HepG2 (cell line): ENCODE measurements around the gene EOLA2.

Experiments used
- ADNP ChIP-seq: sonication (generic); formaldehyde crosslinking; IDR thresholded peaks from 2 replicates; pipeline ENCODE4 v1.4.0; 2020; ENCODE audit warnings: missing genetic modification reagents
- KDM1A ChIP-seq: IDR thresholded peaks from 2 replicates; pipeline ENCODE4 v1.6.1; 2016; ENCODE audit warnings: missing compliant biosample characterization
- TF ChIP-seq, protein P1 (sequence below): fragments of 450-650 bp; IDR thresholded peaks from 2 replicates; pipeline ENCODE4 v1.6.1; 2017; ENCODE audit warnings: mild to moderate bottlenecking

DNA sequence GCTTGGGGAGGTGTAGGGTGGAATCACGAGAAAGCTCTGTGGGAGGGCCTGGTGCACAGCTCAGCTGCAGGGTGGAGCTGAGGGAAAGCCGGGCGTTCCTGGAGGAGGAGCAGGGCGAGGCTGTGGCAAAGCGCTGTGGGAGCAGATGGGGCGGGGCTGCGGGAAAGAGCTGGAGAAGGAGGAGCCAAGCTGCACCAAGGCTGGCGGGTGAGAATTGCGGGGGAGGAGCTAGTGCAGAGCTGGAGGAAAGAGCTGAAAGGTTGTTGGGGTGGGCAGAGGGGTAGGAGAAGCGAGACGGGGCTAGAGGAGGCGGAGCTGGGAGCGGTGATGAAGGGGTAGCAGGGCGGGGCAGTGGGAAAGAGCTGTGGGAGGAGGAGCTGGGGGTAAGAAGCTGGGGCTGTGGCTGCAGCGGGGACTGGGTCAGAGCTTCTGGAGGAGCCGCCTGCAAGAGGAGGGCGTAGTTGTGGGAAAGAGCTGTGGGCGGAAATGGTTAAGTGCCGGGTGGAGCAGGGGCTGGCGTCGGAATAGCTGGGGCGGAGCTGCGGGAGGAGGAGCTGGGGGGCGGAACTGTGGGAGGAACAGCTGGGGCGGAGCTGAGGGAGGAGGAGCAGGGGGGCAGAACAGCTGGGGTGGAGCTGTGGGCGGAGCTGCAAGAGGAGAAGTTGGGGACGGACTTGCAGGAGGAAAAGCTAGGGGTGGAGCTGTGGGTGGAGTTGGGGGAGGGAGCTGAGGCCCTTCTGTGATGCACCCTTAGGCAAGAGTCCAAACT lies 1.8 kb upstream of the EOLA2 start:
- TF ChIP-seq KDM1A (no peak), ADNP (CRISPR knock-in tag) (no peak)
- TF ChIP-seq, protein P1, sequence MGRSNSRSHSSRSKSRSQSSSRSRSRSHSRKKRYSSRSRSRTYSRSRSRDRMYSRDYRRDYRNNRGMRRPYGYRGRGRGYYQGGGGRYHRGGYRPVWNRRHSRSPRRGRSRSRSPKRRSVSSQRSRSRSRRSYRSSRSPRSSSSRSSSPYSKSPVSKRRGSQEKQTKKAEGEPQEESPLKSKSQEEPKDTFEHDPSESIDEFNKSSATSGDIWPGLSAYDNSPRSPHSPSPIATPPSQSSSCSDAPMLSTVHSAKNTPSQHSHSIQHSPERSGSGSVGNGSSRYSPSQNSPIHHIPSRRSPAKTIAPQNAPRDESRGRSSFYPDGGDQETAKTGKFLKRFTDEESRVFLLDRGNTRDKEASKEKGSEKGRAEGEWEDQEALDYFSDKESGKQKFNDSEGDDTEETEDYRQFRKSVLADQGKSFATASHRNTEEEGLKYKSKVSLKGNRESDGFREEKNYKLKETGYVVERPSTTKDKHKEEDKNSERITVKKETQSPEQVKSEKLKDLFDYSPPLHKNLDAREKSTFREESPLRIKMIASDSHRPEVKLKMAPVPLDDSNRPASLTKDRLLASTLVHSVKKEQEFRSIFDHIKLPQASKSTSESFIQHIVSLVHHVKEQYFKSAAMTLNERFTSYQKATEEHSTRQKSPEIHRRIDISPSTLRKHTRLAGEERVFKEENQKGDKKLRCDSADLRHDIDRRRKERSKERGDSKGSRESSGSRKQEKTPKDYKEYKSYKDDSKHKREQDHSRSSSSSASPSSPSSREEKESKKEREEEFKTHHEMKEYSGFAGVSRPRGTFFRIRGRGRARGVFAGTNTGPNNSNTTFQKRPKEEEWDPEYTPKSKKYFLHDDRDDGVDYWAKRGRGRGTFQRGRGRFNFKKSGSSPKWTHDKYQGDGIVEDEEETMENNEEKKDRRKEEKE: no peak
